ENCODE measurements around the gene NPIPA8. TPM values are rescaled to one million over a fixed set of nuclear protein-coding genes. Genes with fewer than 3 reads are reported as not detected.

Gene NPIPA8
- 0.40 TPM in 1 of 2 replicates, not detected in the other for total RNA-seq

DNA sequence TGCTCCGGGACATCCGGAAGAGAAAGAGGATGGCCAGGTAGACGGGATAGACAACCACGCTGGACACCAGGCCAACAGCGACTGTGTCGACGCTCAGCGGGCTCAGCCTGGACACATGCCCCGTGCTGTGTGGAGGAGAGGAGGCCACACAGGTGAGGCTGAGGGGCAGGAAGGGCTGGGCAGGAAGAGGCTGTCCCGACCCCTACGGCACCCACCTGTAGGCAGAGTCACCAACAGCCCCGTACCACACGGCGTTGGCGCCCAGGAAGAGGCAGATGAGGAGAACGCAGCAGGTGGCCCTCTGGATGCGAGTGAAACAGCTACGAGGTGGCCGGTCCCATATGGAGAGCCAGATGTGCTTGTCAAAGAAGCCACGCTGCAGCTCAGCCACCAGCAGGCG lies at the start of gene NPIPA8:
Gene NPIPA8 (minus strand): TSS at position 101 of the 400 bp plus-strand sequence. CDS start 4,074 bp downstream, outside the sequence.

Other genes starting within 250 kb of the NPIPA8 start
- 239 and 242 TPM in 2 replicates for gene NOMO2, start 225.4 kb upstream of the NPIPA8 start, total RNA-seq

Data from aortic smooth muscle cell (primary cell).